ENCODE results near the gene CDK8.

DNA sequence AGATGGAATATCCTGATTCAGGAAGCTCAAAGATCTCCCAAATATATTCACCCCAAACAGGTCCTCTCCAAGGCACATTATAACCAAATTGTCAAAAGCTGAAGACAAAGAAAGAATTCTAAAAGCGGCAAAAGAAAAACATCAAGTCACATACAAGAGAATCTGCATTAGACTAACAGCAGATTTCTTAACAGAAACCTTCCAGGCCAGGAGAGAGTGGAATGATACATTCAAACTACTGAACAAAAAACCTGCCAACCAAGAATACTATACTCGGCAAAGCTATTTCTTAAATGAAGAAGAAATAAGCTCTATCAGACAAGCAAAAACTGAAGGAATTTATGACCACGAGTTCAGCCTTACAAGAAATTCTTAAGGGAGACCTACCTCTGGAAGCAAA is 183.0 kb downstream of the CDK8 start:
- TF ChIP-seq, protein P1, sequence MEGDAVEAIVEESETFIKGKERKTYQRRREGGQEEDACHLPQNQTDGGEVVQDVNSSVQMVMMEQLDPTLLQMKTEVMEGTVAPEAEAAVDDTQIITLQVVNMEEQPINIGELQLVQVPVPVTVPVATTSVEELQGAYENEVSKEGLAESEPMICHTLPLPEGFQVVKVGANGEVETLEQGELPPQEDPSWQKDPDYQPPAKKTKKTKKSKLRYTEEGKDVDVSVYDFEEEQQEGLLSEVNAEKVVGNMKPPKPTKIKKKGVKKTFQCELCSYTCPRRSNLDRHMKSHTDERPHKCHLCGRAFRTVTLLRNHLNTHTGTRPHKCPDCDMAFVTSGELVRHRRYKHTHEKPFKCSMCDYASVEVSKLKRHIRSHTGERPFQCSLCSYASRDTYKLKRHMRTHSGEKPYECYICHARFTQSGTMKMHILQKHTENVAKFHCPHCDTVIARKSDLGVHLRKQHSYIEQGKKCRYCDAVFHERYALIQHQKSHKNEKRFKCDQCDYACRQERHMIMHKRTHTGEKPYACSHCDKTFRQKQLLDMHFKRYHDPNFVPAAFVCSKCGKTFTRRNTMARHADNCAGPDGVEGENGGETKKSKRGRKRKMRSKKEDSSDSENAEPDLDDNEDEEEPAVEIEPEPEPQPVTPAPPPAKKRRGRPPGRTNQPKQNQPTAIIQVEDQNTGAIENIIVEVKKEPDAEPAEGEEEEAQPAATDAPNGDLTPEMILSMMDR (IDR thresholded peaks at IDR 0.05 in 4 of 5, conservative IDR thresholded peaks at IDR 0.05 in 1 of 5), result no peak
- no peak for TF ChIP-seq POLR2A (IDR thresholded peaks at IDR 0.05)
